Trophoblast cell (in vitro differentiated cells and primary cell): ENCODE measurements around the gene DCC.

Experiments
- DNase-seq, 2 donors: peaks; one replicate each; pipeline ENCODE4 v3.0.0-alpha.2; 2016
- H2AFZ ChIP-seq: 2 replicates; pipeline ENCODE4 v1.6.1; 2013; ENCODE audit warnings: low read length, moderate library complexity, mild to moderate bottlenecking; ENCODE audit not compliant: insufficient read depth, poor library complexity
- H2AK5ac ChIP-seq: 2 replicates; pipeline ENCODE4 v1.6.1; 2013; ENCODE audit warnings: mild to moderate bottlenecking, low read length
- H2BK120ac ChIP-seq: 2 replicates; pipeline ENCODE4 v1.6.1; 2013; ENCODE audit warnings: low read length, mild to moderate bottlenecking, moderate library complexity; ENCODE audit not compliant: insufficient read depth, poor library complexity
- H2BK12ac ChIP-seq: 2 replicates; pipeline ENCODE4 v1.6.1; 2013; ENCODE audit warnings: mild to moderate bottlenecking, low read length, moderate library complexity
- H2BK5ac ChIP-seq: 2 replicates; pipeline ENCODE4 v1.6.1; 2013; ENCODE audit warnings: low read length, low read depth, moderate library complexity, mild to moderate bottlenecking; ENCODE audit not compliant: poor library complexity
- H3K14ac ChIP-seq: 2 replicates; pipeline ENCODE4 v1.6.1; 2013; ENCODE audit warnings: mild to moderate bottlenecking, low read length
- H3K18ac ChIP-seq: 2 replicates; pipeline ENCODE4 v1.6.1; 2013; ENCODE audit warnings: mild to moderate bottlenecking, low read length
- H3K23ac ChIP-seq: 2 replicates; pipeline ENCODE4 v1.6.1; 2013; ENCODE audit warnings: low read length
- H3K27ac ChIP-seq: 2 replicates; pipeline ENCODE4 v1.5.1; 2013; ENCODE audit warnings: low read depth, mild to moderate bottlenecking, inconsistent platforms, low read length, moderate library complexity
- H3K27me3 ChIP-seq: 2 replicates; pipeline ENCODE4 v1.6.1; 2013; ENCODE audit warnings: inconsistent platforms, mild to moderate bottlenecking, low read length, moderate library complexity; ENCODE audit not compliant: insufficient read depth
- H3K36me3 ChIP-seq, 2 experiments: 1 replicate in 1 of 2; 2 replicates in 1 of 2; pipeline ENCODE4 v1.6.1; 2013; ENCODE audit warnings: low read length in 2 of 2, mild to moderate bottlenecking in 2 of 2, moderate library complexity in 1 of 2; ENCODE audit not compliant: insufficient read depth in 2 of 2, control insufficient read depth in 1 of 2
- H3K4ac ChIP-seq: 2 replicates; pipeline ENCODE4 v1.6.1; 2013; ENCODE audit warnings: low read depth, mild to moderate bottlenecking, low read length, moderate library complexity
- H3K4me1 ChIP-seq, 2 experiments: 1 replicate in 1 of 2; 2 replicates in 1 of 2; pipeline ENCODE4 v1.6.1; 2013; ENCODE audit warnings: low read length in 2 of 2, mild to moderate bottlenecking in 2 of 2, moderate library complexity in 1 of 2; ENCODE audit not compliant: insufficient read depth in 2 of 2, control insufficient read depth in 1 of 2
- H3K4me2 ChIP-seq: 2 replicates; pipeline ENCODE4 v1.6.1; 2013; ENCODE audit warnings: inconsistent platforms, mild to moderate bottlenecking, low read length, moderate library complexity
- H3K4me3 ChIP-seq: 2 replicates; pipeline ENCODE4 v1.5.1; 2013; ENCODE audit warnings: mild to moderate bottlenecking, low read depth, low read length, inconsistent platforms
- H3K79me1 ChIP-seq: one replicate; pipeline ENCODE4 v1.6.1; 2013; ENCODE audit warnings: low read length
- H3K79me2 ChIP-seq: 2 replicates; pipeline ENCODE4 v1.6.1; 2013; ENCODE audit warnings: low read length, mild to moderate bottlenecking; ENCODE audit not compliant: control insufficient read depth, insufficient read depth, poor library complexity
- H3K9ac ChIP-seq: 2 replicates; pipeline ENCODE4 v1.6.1; 2013; ENCODE audit warnings: mild to moderate bottlenecking, low read length
- H3K9me3 ChIP-seq: 2 replicates; pipeline ENCODE4 v1.6.1; 2013; ENCODE audit warnings: low read depth, mild to moderate bottlenecking, control low read depth, inconsistent platforms, low read length; ENCODE audit not compliant: insufficient read depth
- H4K12ac ChIP-seq: 2 replicates; pipeline ENCODE4 v1.6.1; 2013; ENCODE audit warnings: low read depth, mild to moderate bottlenecking, low read length, moderate library complexity
- H4K8ac ChIP-seq: 2 replicates; pipeline ENCODE4 v1.6.1; 2013; ENCODE audit warnings: low read depth, mild to moderate bottlenecking, low read length, moderate library complexity
- H4K91ac ChIP-seq: one replicate; pipeline ENCODE4 v1.6.1; 2013; ENCODE audit warnings: low read depth, mild to moderate bottlenecking, low read length, moderate library complexity
- WGBS: extraction: QIAGEN DNeasy Blood & Tissue Kit; methylation state at CpG from one replicate; pipeline ENCODE4 v1.1.7; 2013; ENCODE audit warnings: missing lambda C conversion rate; ENCODE audit not compliant: insufficient read length, insufficient coverage; ENCODE audit errors: extremely low coverage; 5-methylcytosine and 5-hydroxymethylcytosine counted together

Gene DCC

GRCh38 chr18:52598921-52599320, 258.9 kb downstream of the DCC start:
- Histone ChIP-seq H4K91ac (no peak overlapping the region), H3K27me3 (no peaks in the 10 kb centered on the region), H3K36me3 (no peaks in the 10 kb centered on the region), H3K4ac (no peak overlapping the region), H4K8ac (no peak overlapping the region), H3K23ac (no peak overlapping the region), H3K4me1 (no peaks in the 10 kb centered on the region), H3K4me2 (no peak overlapping the region), H2BK12ac (no peak overlapping the region), H3K4me3 (no peak overlapping the region), H2BK120ac (no peak overlapping the region), H3K79me1 (no peaks in the 10 kb centered on the region), H4K12ac (no peak overlapping the region), H3K79me2 (no peaks in the 10 kb centered on the region), H3K18ac (no peak overlapping the region), H3K9me3 (no peaks in the 10 kb centered on the region), H2BK5ac (no peak overlapping the region), H3K9ac (no peak overlapping the region), H3K14ac (no peak overlapping the region), H2AFZ (no peak overlapping the region), H3K27ac (no peak overlapping the region), H2AK5ac (no peak overlapping the region)
- WGBS, result no CpG with 5 or more reads among the region's 2 CpGs
- DNase-seq, result no peak

- Histone ChIP-seq H3K14ac (no peak overlapping the region), H3K4ac (no peak overlapping the region), H2AK5ac (no peak overlapping the region), H3K36me3 (no peaks in the 10 kb centered on the region), H3K4me3 (no peak overlapping the region), H2BK120ac (no peak overlapping the region), H3K4me2 (no peak overlapping the region), H3K27ac (no peak overlapping the region), H3K9me3 (no peaks in the 10 kb centered on the region), H3K79me2 (no peaks in the 10 kb centered on the region), H2AFZ (no peak overlapping the region), H3K27me3 (no peaks in the 10 kb centered on the region), H3K23ac (no peak overlapping the region), H4K8ac (no peak overlapping the region), H3K4me1 (no peaks in the 10 kb centered on the region), H2BK5ac (no peak overlapping the region), H3K9ac (no peak overlapping the region), H3K18ac (no peak overlapping the region), H4K12ac (no peak overlapping the region), H4K91ac (no peak overlapping the region), H3K79me1 (no peaks in the 10 kb centered on the region), H2BK12ac (no peak overlapping the region)
- DNase-seq, result no peak
- no CpG with 5 or more reads among the region's 1 CpG for WGBS
These were observed 262.8 kb downstream of the DCC start for GRCh38 chr18:52602820-52603219.

- Histone ChIP-seq H3K79me1 (no peaks in the 10 kb centered on the region), H3K23ac (no peak overlapping the region), H3K27ac (no peak overlapping the region), H2BK120ac (no peak overlapping the region), H3K4me3 (no peak overlapping the region), H3K4me1 (no peaks in the 10 kb centered on the region), H3K18ac (no peak overlapping the region), H3K36me3 (no peaks in the 10 kb centered on the region), H3K9ac (no peak overlapping the region), H2AFZ (no peak overlapping the region), H2BK5ac (no peak overlapping the region), H4K12ac (no peak overlapping the region), H4K91ac (no peak overlapping the region), H2AK5ac (no peak overlapping the region), H3K4ac (no peak overlapping the region), H3K27me3 (no peaks in the 10 kb centered on the region), H3K9me3 (no peaks in the 10 kb centered on the region), H4K8ac (no peak overlapping the region), H3K4me2 (no peak overlapping the region), H2BK12ac (no peak overlapping the region), H3K79me2 (no peaks in the 10 kb centered on the region), H3K14ac (no peak overlapping the region)
- no CpG with 5 or more reads among the region's 3 CpGs for WGBS
- no peak for DNase-seq
These were observed 265.3 kb downstream of the DCC start for GRCh38 chr18:52605345-52605744.

GRCh38 chr18:52607985-52608384, 268.0 kb downstream of the DCC start:
- WGBS, result no CpG with 5 or more reads among the region's 2 CpGs
- Histone ChIP-seq H3K4me2 (no peak overlapping the region), H3K18ac (no peak overlapping the region), H3K79me1 (no peaks in the 10 kb centered on the region), H3K36me3 (no peaks in the 10 kb centered on the region), H3K9me3 (no peaks in the 10 kb centered on the region), H3K4ac (no peak overlapping the region), H3K79me2 (no peaks in the 10 kb centered on the region), H3K9ac (no peak overlapping the region), H2AK5ac (no peak overlapping the region), H2BK120ac (no peak overlapping the region), H4K91ac (no peak overlapping the region), H4K8ac (no peak overlapping the region), H2BK12ac (no peak overlapping the region), H3K4me1 (no peaks in the 10 kb centered on the region), H3K4me3 (no peak overlapping the region), H3K27me3 (no peaks in the 10 kb centered on the region), H4K12ac (no peak overlapping the region), H3K23ac (no peak overlapping the region), H2BK5ac (no peak overlapping the region), H3K14ac (no peak overlapping the region), H2AFZ (no peak overlapping the region), H3K27ac (no peak overlapping the region)
- no peak for DNase-seq
